ENCODE measurements around the gene PCDH15.

- TF ChIP-seq CTCF (IDR thresholded peaks at IDR 0.05) = no peak
- TF ChIP-seq EP300 (IDR thresholded peaks at IDR 0.05; ENCODE audit: low read depth) = no peak
- TF ChIP-seq POLR2A (IDR thresholded peaks at IDR 0.05) = no peak
Measured at GRCh38 chr10:54282012-54282411, 519.0 kb downstream of the PCDH15 start.
